HG03196 (cell line): ENCODE measurements around the gene MPC1L.

Experiments used
- ATAC-seq: cut with Tn5 transposase; IDR thresholded peaks from one replicate; pipeline ENCODE4 v1.9.1; 2021; ENCODE audit not compliant: unreplicated experiment

MPC1L gene

GRCh38 chrX:40625294-40625693 lies 2.1 kb downstream of the MPC1L start:
- ATAC-seq: no peak

GRCh38 chrX:40628506-40628905 lies 5.3 kb downstream of the MPC1L start:
- ATAC-seq: no peak

- ATAC-seq: no peak
Measured at GRCh38 chrX:40632199-40632598, 9.0 kb downstream of the MPC1L start.

GRCh38 chrX:40637687-40638086 lies 14.5 kb downstream of the MPC1L start:
- no peak for ATAC-seq

- no peak for ATAC-seq
Measured at GRCh38 chrX:40644176-40644575, 20.9 kb downstream of the MPC1L start.

DNA sequence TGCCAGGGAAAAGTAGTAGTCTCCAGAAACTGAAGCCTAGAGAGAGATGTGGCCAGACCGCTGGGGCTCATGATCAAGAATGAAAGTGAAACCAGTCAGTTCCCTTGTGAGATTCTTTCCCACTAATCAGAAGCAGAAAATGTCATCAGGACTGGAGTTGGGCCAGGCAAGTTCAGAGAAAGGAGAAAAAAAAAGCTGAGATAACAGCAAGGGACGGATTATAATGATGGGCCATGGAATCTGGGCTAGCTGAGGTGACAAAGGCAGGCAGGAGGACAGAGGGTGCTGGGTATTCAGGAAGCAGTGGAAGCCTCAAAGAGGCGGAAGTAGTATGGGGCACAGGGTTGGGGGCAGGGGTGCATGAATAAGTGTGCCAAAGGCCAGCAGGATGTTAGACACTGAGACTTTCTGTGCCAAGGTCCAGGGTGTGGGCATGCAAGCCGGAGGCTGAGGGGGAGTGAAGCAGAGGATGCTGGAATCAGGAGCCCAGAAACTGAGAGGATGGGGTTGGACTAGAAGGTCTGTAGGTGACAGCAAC lies 21.7 kb downstream of the MPC1L start:
- peak; percentile 46 for ATAC-seq

DNA sequence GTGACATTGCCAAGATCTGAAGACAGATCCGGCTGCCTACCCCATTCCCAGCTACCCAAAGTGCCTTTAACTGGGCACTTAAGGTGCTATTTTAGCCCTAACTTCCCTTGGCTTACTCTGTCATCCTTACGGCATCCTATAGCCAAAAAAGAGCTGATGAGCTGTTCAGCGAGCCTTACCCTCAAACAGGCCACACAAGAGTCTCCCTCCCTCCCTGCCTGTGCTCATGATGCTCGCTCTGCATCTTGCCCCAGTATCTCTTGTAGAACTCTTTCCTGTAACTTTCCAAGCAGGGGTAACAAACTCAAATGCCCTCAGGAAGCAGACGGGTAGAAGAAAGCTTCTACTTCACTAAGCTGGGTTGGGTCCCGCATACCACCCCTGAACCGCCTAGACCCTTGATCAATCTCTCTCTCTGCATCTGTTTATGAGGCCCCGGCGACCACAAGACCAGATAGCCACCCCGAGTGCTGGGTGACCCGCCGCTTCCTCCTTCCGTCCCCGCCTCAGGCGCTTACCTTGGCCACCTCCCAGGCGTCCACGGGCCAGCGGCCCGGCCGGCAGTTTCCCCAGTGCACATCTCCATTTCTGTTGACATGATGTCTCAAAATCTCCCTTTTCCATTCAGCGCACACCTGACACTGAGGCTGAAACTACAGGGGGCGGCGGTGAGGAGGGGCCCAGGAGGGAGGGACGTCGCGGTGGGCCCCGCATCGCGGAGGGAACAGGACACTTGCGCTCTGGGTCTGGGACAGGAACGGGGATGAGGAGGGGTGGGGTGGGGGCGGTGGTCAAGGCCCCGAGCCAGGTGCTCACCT lies 23.5 kb downstream of the MPC1L start:
- peak; percentile 26 for ATAC-seq

DNA sequence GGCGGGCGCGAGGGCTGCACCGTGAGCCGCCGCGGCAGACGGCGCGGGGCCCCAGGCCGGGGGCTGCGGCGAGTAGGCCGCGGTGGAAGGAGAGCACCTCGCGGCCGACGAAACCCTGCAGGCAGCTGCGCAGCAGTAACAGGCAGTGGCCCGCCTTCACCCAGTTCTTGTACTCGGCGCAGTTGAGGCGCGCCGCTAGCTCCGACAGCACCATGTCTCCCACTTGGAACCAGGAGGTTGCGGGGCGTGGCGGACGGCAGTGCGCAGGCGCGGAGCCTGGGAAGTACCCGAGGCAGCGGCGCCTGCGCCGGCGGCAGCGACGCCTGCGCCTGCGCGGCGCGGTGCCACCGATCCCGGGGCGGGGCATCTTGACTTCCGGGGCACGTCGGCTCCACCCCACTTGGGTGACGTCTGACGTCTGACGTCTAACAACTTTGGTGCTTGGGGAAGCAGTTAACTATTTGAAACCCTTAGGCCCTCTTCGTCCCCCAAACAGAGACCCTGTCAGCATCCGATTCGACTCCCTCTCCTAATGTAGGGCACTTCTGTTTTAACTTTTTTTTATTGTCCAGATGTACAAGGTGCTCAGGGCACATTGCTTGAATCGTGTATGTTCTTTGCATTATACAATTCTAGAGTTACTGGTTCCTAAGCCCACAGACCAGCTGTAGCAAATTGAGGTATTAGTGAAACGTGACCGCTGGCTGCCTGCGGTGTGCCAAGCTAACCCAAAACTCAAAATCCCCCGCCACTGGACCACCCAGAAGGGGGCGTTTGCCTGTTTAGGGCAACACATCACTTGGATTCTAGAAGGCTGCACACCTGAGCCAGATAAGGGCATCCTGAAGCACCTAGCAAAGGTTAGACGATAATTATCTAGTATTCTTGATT lies 24.3 kb downstream of the MPC1L start, which contains the start of gene CXorf38:
TSS of gene CXorf38 (minus strand) at position 255 of the 891 bp plus-strand sequence. CDS start at position 214, 41 bp downstream.
- ATAC-seq: peak; percentile 61

DNA sequence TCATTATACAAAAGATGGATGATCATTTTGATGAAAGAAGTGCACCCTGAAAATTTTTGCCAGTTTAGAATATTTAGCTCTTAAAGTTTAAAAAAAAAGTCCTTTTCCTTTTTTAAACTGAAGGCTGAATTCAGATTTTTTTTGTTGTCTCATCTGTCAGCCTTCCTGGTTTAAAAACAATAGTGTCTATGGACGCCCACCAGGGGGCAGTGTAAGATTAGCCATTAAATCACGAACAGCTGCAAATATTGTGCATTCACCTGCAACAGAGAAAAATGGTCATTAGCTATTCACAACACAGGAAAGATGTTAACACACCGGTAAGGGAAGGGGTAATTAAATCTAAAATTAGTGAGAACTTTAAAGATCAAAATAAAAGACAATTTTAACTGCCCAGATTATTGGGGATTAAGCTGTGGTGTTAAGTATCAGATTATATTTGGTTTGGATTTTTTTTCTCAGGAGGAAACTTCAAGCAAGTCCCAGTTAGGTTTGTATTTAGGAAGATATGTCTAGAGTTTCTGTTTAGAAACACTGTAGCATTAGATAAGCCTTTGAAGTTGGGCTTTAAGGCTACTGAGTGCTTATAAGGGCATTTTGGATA lies 28.5 kb downstream of the MPC1L start:
- no peak for ATAC-seq

- ATAC-seq: no peak
Measured at GRCh38 chrX:40652664-40653063, 29.4 kb downstream of the MPC1L start.

GRCh38 chrX:40653535-40653934 lies 30.3 kb downstream of the MPC1L start:
- no peak for ATAC-seq

DNA sequence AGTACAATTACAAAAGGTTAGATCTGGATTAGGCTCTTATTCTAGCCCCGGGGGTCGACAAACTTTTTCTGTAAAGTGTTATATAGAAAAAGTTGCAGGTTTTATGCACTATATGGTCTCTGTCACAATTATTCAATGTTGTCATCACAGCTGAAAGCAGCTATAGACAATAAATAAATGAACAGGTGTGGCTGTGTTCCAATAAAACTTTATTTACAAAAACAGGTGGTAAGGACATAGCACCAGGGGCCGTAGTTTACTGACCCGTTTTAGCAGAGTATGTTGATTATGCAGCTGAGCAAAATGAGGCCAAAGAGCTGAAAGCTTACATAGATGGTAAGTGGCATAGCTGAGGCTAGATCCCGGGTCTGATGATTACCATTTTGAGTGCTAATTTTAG lies 37.2 kb downstream of the MPC1L start:
- ATAC-seq: no peak

- ATAC-seq: no peak
Measured at GRCh38 chrX:40661489-40661888, 38.3 kb downstream of the MPC1L start.

DNA sequence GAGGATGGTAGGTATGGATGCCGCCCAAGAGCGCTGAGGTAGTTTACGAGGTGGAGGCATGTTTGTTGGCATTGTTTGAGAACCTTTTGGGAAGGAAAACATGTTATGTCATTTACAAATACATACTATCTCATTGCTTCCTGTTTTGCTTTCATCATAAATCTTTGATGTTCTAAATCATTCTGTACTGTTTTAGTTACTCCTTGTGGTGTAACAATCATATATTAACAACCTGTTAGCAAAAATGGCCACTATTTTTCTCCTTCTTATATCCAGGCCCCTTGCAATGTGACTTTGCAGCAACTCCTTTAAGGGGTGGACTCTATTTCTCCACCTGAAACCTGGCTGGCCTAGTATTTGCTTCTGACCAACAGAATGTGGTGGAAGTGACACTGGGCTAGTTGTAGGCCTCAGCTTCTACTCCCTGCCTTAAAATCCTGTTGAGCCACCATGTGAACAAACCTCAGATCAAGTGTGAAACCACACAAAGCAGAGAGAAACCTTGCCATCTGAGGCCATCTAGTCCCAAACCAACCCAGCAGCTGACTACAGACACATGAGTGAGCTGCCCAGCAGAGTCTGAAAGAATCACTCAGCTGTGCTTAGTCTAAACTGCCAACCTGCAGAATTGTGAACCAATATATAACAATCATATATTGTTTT lies 40.0 kb downstream of the MPC1L start:
- ATAC-seq: no peak

DNA sequence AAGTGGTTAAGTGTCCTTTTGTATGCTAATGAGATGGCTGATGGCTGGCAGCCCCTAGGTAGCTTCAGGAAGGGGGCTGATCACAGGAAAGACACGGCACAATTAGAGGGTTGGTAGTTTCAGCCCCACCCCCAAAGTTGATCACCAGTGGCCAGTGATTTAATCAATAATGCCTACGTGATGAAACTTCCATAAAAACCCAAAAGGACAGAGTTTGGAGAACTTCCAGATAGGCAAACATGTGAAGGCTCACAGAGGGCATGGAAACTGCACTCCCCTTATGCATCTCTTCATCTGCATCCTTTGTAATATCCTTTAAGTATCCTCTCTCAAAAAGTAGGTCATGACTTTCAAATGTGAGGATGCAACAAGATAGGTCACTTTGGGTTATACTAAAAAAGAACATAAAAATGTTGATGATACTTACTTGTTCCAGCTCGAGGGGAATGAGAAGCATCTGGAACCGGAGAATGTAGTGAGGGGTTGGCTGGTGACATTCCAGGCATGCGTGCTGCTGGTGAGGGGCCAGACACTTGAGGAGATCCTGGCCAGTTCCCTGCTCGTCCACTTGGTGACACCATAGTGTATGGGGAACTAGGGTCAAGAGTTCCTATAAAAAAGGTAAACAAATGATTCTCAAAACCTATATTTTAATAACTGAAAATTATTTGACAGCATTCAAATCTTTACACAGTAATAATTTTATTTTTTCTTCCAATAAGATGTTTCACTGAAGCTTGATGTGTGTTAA lies 40.8 kb downstream of the MPC1L start:
- no peak for ATAC-seq

DNA sequence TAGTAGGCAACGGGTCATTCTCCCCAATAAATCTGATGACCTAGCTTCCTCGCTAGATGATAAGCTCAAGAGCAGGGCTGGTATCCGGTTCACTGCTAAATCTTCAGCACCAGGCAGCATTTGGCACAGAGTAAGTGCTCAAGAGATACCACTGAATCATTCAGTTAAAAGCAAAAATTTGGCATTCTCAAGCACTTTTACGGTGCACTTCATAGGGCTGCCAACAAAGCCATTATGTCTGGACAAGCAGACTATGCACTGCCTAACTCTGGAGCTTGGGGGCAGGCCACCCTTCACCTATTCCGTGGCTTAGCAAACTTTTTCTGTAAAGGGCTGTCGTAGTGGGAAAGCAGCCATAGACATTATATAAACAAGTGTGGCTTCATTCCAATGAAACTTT lies 47.9 kb downstream of the MPC1L start:
- no peak for ATAC-seq
